ENCODE results near the gene ACYP2.

DNA sequence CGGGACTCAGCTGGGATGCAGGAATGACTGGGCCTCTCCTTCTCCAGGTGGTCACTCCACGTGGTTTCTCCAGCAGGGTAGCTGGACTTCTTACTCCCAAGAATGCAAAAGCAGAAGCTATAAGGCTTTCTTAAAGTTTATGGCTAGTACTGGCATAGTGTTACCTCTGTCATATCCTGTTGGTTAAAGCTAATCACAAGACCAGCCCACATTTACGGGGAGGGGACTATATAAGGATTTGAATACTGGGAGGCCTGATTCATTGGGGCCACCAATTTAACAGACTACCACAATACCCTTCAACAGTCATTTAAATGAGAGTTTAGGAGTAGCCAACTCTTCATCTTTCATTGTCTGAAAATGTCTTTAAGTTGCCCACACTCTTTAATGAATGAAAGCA, 235.0 kb downstream of the ACYP2 start:
- TF ChIP-seq, protein P1, sequence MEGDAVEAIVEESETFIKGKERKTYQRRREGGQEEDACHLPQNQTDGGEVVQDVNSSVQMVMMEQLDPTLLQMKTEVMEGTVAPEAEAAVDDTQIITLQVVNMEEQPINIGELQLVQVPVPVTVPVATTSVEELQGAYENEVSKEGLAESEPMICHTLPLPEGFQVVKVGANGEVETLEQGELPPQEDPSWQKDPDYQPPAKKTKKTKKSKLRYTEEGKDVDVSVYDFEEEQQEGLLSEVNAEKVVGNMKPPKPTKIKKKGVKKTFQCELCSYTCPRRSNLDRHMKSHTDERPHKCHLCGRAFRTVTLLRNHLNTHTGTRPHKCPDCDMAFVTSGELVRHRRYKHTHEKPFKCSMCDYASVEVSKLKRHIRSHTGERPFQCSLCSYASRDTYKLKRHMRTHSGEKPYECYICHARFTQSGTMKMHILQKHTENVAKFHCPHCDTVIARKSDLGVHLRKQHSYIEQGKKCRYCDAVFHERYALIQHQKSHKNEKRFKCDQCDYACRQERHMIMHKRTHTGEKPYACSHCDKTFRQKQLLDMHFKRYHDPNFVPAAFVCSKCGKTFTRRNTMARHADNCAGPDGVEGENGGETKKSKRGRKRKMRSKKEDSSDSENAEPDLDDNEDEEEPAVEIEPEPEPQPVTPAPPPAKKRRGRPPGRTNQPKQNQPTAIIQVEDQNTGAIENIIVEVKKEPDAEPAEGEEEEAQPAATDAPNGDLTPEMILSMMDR (IDR thresholded peaks at IDR 0.05; ENCODE audit: borderline replicate concordance, extremely low read depth, low read length, poor library complexity, severe bottlenecking), result no peak
- TF ChIP-seq EZH2 (IDR thresholded peaks at IDR 0.05; ENCODE audit: borderline replicate concordance, low read depth, low read length, severe bottlenecking), result no peak

Measured in DND-41 (cell line).